WTC11 (cell line): Measurements from ENCODE around the gene IQSEC1. TPM values are rescaled to one million over a fixed set of nuclear protein-coding genes. Genes with fewer than 3 reads are reported as not detected.

ENCODE experiments used
- ATAC-seq: fragments of 200-7000 bp; cut with Tn5 transposase; 2 replicates; pipeline ENCODE4 v1.10.0; 2021; ENCODE audit warnings: mild to moderate bottlenecking, moderate library complexity
- CTCF ChIA-PET: fragments of 300-600 bp; sonication (Branson Sonifier 250); formaldehyde crosslinking; loops from one replicate; lab custom pipeline; 2021; ENCODE audit warnings: antibody characterized with exemption; lab: Charles Lee
- POLR2A ChIA-PET: fragments of 350-600 bp; sonication (Branson Sonifier 250); formaldehyde crosslinking; loops from one replicate; lab custom pipeline; 2021; ENCODE audit warnings: antibody characterized with exemption; lab: Charles Lee
- DNase-seq: peaks from one replicate; pipeline ENCODE4 v3.0.0; 2021; ENCODE audit warnings: low spot score
- H3K27ac Mint-ChIP-seq: 2 replicates; pipeline ENCODE4 v1.8.0; 2021; ENCODE audit warnings: mixed read lengths
- H3K27me3 Mint-ChIP-seq: 2 replicates; pipeline ENCODE4 v1.8.0; 2021; ENCODE audit warnings: low read depth, mild to moderate bottlenecking, moderate library complexity, mixed read lengths
- H3K36me3 Mint-ChIP-seq: 2 replicates; pipeline ENCODE4 v1.8.0; 2021; ENCODE audit warnings: mixed read lengths
- H3K4me1 Mint-ChIP-seq: 2 replicates; pipeline ENCODE4 v1.8.0; 2022; ENCODE audit warnings: mixed read lengths
- H3K4me3 Mint-ChIP-seq: 2 replicates; pipeline ENCODE4 v1.8.0; 2021; ENCODE audit warnings: mild to moderate bottlenecking, moderate library complexity, mixed read lengths
- H3K9me3 Mint-ChIP-seq: 2 replicates; pipeline ENCODE4 v1.8.0; 2021; ENCODE audit warnings: mixed read lengths
- CREM ChIP-seq: sonication (generic); formaldehyde crosslinking; IDR thresholded peaks from 2 replicates; pipeline ENCODE4 v1.8.1; 2022; ENCODE audit warnings: mild to moderate bottlenecking, missing genetic modification reagents, moderate library complexity
- GABPB1 ChIP-seq: sonication (generic); formaldehyde crosslinking; IDR thresholded peaks from 2 replicates; pipeline ENCODE4 v1.8.1; 2023; ENCODE audit warnings: mild to moderate bottlenecking, missing genetic modification reagents
- JAZF1 ChIP-seq: fragments of 250-450 bp; sonication (Bioruptor Pico); IDR thresholded peaks from 2 replicates; pipeline ENCODE4 v1.9.0; 2021; ENCODE audit warnings: moderate library complexity, mild to moderate bottlenecking, inconsistent platforms
- KAT7 ChIP-seq: sonication (generic); formaldehyde crosslinking; IDR thresholded peaks from 2 replicates; pipeline ENCODE4 v1.8.1; 2023; ENCODE audit warnings: missing genetic modification reagents, mild to moderate bottlenecking, borderline replicate concordance
- MYBL2 ChIP-seq: sonication (generic); formaldehyde crosslinking; IDR thresholded peaks from 2 replicates; pipeline ENCODE4 v1.8.1; 2023; ENCODE audit warnings: mild to moderate bottlenecking, moderate library complexity, missing genetic modification reagents
- NFATC4 ChIP-seq: fragments of 250-450 bp; sonication (Bioruptor Pico); IDR thresholded peaks from 2 replicates; pipeline ENCODE4 v1.9.0; 2021; ENCODE audit warnings: mild to moderate bottlenecking
- PRRX2 ChIP-seq: fragments of 250-450 bp; sonication (Bioruptor Pico); IDR thresholded peaks from 2 replicates; pipeline ENCODE4 v1.8.0; 2021; ENCODE audit warnings: mild to moderate bottlenecking
- SOX15 ChIP-seq: fragments of 250-450 bp; sonication (Bioruptor Pico); IDR thresholded peaks from 2 replicates; pipeline ENCODE4 v1.9.0; 2021; ENCODE audit warnings: mild to moderate bottlenecking
- SP1 ChIP-seq: sonication (generic); formaldehyde crosslinking; conservative IDR thresholded peaks from 2 replicates; pipeline ENCODE4 v1.8.1; 2022; ENCODE audit warnings: missing genetic modification reagents
- TP53 ChIP-seq: sonication (generic); formaldehyde crosslinking; IDR thresholded peaks from 2 replicates; pipeline ENCODE4 v1.8.1; 2023; ENCODE audit warnings: mild to moderate bottlenecking, missing genetic modification reagents
- ZNF232 ChIP-seq: sonication (generic); formaldehyde crosslinking; IDR thresholded peaks from 2 replicates; pipeline ENCODE4 v1.8.0; 2022; ENCODE audit warnings: mild to moderate bottlenecking, missing genetic modification reagents
- ZNF671 ChIP-seq: fragments of 250-450 bp; sonication (Bioruptor Pico); IDR thresholded peaks from 2 replicates; pipeline ENCODE4 v1.8.0; 2021; ENCODE audit warnings: mild to moderate bottlenecking
- total RNA-seq: library from RNA; stranded (reverse); gene quantifications from 3 replicates; pipeline ENCODE4 v1.2.3, GENCODE V29; 2021
- TF ChIP-seq, protein P1 (sequence below): sonication (generic); formaldehyde crosslinking; IDR thresholded peaks from 2 replicates; pipeline ENCODE4 v1.8.0; 2023; ENCODE audit warnings: missing genetic modification reagents
- TF ChIP-seq, protein P2 (sequence below): sonication (generic); formaldehyde crosslinking; IDR thresholded peaks from 2 replicates; pipeline ENCODE4 v1.8.0; 2022; ENCODE audit warnings: missing genetic modification reagents
- TF ChIP-seq, protein P3 (sequence below): fragments of 250-450 bp; sonication (Bioruptor Pico); IDR thresholded peaks from 2 replicates; pipeline ENCODE4 v2.1.2; 2022; ENCODE audit warnings: mild to moderate bottlenecking, moderate library complexity
- TF ChIP-seq, protein P4 (sequence below): sonication (generic); formaldehyde crosslinking; IDR thresholded peaks from 2 replicates; pipeline ENCODE4 v1.8.0; 2022; ENCODE audit warnings: mild to moderate bottlenecking, missing genetic modification reagents
- TF ChIP-seq, protein P5 (sequence below): sonication (generic); formaldehyde crosslinking; IDR thresholded peaks from 2 replicates; pipeline ENCODE4 v1.8.0; 2022; ENCODE audit warnings: mild to moderate bottlenecking, missing genetic modification reagents
- TF ChIP-seq, protein P6 (sequence below): fragments of 250-450 bp; sonication (Bioruptor Pico); IDR thresholded peaks from 2 replicates; pipeline ENCODE4 v1.9.0; 2021; ENCODE audit warnings: mild to moderate bottlenecking

Gene IQSEC1
- total RNA-seq, 1 experiment from 2014 or later: 35.0 TPM

DNA sequence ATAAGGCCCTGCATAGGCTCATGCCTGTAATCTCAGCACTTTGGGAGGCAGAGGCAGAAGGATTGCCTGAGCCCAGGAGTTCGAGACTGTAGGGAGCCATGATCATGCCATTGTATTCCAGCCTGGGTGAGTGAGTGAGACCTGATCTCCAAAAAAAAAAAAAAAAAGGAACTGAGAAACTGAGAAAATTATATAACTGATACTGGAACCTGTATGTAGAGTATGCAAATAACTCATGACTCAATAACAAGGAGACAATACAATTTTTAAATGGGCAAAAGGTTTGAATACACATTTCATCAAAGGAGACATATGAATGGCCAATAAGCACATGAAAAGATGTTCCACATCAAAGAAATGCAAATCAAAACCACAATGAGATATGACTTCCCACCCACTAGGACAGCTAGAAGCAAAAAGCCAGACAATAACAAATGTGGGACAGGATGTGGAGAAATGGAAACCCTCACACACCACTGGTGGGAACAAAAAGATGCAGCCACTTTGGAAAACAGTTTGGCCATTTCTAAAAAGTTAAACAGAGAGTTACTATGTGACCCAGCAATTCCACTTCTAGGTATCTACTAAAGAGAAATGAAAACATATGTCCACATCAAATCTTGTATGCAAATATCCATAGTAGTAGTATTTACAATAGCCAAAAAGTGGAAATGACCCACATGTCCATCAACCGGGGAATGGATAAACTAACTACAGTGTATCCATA lies 70.7 kb downstream of the IQSEC1 start:
- H3K4me3 Mint-ChIP-seq: no peak overlapping the region
- H3K36me3 Mint-ChIP-seq: no peaks in the 10 kb centered on the region
- TF ChIP-seq, protein P1, sequence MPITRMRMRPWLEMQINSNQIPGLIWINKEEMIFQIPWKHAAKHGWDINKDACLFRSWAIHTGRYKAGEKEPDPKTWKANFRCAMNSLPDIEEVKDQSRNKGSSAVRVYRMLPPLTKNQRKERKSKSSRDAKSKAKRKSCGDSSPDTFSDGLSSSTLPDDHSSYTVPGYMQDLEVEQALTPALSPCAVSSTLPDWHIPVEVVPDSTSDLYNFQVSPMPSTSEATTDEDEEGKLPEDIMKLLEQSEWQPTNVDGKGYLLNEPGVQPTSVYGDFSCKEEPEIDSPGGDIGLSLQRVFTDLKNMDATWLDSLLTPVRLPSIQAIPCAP (CRISPR knock-in tag): no peak
- TF ChIP-seq, protein P2, sequence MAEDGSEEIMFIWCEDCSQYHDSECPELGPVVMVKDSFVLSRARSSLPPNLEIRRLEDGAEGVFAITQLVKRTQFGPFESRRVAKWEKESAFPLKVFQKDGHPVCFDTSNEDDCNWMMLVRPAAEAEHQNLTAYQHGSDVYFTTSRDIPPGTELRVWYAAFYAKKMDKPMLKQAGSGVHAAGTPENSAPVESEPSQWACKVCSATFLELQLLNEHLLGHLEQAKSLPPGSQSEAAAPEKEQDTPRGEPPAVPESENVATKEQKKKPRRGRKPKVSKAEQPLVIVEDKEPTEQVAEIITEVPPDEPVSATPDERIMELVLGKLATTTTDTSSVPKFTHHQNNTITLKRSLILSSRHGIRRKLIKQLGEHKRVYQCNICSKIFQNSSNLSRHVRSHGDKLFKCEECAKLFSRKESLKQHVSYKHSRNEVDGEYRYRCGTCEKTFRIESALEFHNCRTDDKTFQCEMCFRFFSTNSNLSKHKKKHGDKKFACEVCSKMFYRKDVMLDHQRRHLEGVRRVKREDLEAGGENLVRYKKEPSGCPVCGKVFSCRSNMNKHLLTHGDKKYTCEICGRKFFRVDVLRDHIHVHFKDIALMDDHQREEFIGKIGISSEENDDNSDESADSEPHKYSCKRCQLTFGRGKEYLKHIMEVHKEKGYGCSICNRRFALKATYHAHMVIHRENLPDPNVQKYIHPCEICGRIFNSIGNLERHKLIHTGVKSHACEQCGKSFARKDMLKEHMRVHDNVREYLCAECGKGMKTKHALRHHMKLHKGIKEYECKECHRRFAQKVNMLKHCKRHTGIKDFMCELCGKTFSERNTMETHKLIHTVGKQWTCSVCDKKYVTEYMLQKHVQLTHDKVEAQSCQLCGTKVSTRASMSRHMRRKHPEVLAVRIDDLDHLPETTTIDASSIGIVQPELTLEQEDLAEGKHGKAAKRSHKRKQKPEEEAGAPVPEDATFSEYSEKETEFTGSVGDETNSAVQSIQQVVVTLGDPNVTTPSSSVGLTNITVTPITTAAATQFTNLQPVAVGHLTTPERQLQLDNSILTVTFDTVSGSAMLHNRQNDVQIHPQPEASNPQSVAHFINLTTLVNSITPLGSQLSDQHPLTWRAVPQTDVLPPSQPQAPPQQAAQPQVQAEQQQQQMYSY (CRISPR knock-in tag): no peak
- TF ChIP-seq GABPB1 (CRISPR knock-in tag) (no peak), PRRX2 (CRISPR knock-in tag) (no peak), JAZF1 (CRISPR knock-in tag) (no peak), CREM (no peak), NFATC4 (CRISPR knock-in tag) (no peak), KAT7 (no peak), TP53 (no peak), ZNF232 (CRISPR knock-in tag) (no peak), SOX15 (CRISPR knock-in tag) (no peak), ZNF671 (no peak), MYBL2 (CRISPR knock-in tag) (no peak), SP1 (CRISPR knock-in tag) (no peak)
- TF ChIP-seq, protein P3, sequence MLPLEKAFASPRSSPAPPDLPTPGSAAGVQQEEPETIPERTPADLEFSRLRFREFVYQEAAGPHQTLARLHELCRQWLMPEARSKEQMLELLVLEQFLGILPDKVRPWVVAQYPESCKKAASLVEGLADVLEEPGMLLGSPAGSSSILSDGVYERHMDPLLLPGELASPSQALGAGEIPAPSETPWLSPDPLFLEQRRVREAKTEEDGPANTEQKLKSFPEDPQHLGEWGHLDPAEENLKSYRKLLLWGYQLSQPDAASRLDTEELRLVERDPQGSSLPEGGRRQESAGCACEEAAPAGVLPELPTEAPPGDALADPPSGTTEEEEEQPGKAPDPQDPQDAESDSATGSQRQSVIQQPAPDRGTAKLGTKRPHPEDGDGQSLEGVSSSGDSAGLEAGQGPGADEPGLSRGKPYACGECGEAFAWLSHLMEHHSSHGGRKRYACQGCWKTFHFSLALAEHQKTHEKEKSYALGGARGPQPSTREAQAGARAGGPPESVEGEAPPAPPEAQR (CRISPR knock-in tag): no peak
- TF ChIP-seq, protein P4, sequence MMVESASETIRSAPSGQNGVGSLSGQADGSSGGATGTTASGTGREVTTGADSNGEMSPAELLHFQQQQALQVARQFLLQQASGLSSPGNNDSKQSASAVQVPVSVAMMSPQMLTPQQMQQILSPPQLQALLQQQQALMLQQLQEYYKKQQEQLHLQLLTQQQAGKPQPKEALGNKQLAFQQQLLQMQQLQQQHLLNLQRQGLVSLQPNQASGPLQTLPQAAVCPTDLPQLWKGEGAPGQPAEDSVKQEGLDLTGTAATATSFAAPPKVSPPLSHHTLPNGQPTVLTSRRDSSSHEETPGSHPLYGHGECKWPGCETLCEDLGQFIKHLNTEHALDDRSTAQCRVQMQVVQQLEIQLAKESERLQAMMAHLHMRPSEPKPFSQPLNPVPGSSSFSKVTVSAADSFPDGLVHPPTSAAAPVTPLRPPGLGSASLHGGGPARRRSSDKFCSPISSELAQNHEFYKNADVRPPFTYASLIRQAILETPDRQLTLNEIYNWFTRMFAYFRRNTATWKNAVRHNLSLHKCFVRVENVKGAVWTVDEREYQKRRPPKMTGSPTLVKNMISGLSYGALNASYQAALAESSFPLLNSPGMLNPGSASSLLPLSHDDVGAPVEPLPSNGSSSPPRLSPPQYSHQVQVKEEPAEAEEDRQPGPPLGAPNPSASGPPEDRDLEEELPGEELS (CRISPR knock-in tag): no peak
- TF ChIP-seq, protein P5, sequence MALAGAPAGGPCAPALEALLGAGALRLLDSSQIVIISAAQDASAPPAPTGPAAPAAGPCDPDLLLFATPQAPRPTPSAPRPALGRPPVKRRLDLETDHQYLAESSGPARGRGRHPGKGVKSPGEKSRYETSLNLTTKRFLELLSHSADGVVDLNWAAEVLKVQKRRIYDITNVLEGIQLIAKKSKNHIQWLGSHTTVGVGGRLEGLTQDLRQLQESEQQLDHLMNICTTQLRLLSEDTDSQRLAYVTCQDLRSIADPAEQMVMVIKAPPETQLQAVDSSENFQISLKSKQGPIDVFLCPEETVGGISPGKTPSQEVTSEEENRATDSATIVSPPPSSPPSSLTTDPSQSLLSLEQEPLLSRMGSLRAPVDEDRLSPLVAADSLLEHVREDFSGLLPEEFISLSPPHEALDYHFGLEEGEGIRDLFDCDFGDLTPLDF: no peak
- TF ChIP-seq, protein P6, sequence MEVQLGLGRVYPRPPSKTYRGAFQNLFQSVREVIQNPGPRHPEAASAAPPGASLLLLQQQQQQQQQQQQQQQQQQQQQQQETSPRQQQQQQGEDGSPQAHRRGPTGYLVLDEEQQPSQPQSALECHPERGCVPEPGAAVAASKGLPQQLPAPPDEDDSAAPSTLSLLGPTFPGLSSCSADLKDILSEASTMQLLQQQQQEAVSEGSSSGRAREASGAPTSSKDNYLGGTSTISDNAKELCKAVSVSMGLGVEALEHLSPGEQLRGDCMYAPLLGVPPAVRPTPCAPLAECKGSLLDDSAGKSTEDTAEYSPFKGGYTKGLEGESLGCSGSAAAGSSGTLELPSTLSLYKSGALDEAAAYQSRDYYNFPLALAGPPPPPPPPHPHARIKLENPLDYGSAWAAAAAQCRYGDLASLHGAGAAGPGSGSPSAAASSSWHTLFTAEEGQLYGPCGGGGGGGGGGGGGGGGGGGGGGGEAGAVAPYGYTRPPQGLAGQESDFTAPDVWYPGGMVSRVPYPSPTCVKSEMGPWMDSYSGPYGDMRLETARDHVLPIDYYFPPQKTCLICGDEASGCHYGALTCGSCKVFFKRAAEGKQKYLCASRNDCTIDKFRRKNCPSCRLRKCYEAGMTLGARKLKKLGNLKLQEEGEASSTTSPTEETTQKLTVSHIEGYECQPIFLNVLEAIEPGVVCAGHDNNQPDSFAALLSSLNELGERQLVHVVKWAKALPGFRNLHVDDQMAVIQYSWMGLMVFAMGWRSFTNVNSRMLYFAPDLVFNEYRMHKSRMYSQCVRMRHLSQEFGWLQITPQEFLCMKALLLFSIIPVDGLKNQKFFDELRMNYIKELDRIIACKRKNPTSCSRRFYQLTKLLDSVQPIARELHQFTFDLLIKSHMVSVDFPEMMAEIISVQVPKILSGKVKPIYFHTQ (CRISPR knock-in tag): no peak
- 0 out of 2 replicates have a peak, but pooled peaks cover 3% of the 10 kb centered on the region for H3K27me3 Mint-ChIP-seq
- DNase-seq: no peak
- CTCF ChIA-PET: no interaction called here
- peaks cover 5% of the 10 kb centered on the region for H3K9me3 Mint-ChIP-seq
- H3K27ac Mint-ChIP-seq: no peak overlapping the region
- POLR2A ChIA-PET: no interaction called here
- ATAC-seq: no peak
- H3K4me1 Mint-ChIP-seq: peaks cover 28% of the 10 kb centered on the region
